Body of pancreas (tissue), 4 donors: Measurements from ENCODE around the gene FOXK1.

ENCODE experiments used
- POLR2A ChIP-seq, 3 donors: fragments of 450-650 bp; IDR thresholded peaks; one replicate each; pipeline ENCODE4 v1.6.1; 2016; ENCODE audit warnings: antibody characterized with exemption in 3 of 3, mild to moderate bottlenecking in 2 of 3
- TF ChIP-seq, protein P1 (sequence below), 7 experiments: fragments of 450-650 bp in 4 of 7; fragments of 200-600 bp in 3 of 7; sonication (generic) in 3 of 7; IDR thresholded peaks; one replicate each; pipeline ENCODE4 v1.5.1; 2016 to 2019; ENCODE audit warnings: antibody characterized with exemption in 7 of 7

DNA sequence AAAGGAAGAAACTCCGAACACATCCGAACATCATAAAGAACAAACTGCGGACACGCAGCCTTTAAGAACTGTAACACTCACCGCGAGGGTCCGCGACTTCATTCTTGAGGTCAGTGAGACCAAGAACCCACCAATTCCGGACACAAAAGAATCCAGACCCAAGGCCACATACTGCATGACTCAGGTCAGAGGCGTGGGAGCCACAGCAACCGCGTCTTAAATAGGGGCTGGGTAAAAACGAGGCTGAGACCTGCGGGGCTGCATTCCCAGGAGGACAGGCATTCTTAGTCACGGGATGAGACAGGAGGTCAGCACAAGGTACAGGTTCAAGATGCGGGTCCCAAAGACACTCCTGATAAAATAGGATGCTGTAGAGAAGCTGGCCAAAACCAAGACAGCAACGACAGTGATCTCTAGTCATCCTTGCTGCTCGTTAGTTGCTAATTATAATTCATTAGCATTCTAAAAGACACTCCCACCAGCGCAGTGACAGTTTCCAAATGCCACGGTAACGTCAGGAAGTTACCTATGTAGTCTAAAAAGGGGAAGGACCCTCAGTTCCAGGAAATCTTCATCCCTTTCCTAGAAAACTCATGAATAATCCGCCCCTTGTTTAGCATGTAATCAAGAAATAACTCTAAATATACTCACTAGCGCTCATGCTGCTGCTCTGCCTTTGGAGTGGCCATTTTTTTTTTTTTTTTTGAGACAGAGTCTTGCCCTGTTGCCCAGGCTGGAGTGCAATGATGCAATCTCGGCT, 112.7 kb downstream of the FOXK1 start:
- TF ChIP-seq POLR2A (IDR thresholded peaks at IDR 0.05) = no peak
- TF ChIP-seq, protein P1, sequence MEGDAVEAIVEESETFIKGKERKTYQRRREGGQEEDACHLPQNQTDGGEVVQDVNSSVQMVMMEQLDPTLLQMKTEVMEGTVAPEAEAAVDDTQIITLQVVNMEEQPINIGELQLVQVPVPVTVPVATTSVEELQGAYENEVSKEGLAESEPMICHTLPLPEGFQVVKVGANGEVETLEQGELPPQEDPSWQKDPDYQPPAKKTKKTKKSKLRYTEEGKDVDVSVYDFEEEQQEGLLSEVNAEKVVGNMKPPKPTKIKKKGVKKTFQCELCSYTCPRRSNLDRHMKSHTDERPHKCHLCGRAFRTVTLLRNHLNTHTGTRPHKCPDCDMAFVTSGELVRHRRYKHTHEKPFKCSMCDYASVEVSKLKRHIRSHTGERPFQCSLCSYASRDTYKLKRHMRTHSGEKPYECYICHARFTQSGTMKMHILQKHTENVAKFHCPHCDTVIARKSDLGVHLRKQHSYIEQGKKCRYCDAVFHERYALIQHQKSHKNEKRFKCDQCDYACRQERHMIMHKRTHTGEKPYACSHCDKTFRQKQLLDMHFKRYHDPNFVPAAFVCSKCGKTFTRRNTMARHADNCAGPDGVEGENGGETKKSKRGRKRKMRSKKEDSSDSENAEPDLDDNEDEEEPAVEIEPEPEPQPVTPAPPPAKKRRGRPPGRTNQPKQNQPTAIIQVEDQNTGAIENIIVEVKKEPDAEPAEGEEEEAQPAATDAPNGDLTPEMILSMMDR (IDR thresholded peaks at IDR 0.05) = no peak
